HG03521 (cell line): ENCODE data around the gene STK35.

Experiments used
- ATAC-seq: cut with Tn5 transposase; IDR thresholded peaks from one replicate; pipeline ENCODE4 v1.9.1; 2021; ENCODE audit warnings: mild to moderate bottlenecking, moderate library complexity; ENCODE audit not compliant: unreplicated experiment

The STK35 gene

GRCh38 chr20:2132461-2132901 lies 30.9 kb downstream of the STK35 start:
- no peak for ATAC-seq

DNA sequence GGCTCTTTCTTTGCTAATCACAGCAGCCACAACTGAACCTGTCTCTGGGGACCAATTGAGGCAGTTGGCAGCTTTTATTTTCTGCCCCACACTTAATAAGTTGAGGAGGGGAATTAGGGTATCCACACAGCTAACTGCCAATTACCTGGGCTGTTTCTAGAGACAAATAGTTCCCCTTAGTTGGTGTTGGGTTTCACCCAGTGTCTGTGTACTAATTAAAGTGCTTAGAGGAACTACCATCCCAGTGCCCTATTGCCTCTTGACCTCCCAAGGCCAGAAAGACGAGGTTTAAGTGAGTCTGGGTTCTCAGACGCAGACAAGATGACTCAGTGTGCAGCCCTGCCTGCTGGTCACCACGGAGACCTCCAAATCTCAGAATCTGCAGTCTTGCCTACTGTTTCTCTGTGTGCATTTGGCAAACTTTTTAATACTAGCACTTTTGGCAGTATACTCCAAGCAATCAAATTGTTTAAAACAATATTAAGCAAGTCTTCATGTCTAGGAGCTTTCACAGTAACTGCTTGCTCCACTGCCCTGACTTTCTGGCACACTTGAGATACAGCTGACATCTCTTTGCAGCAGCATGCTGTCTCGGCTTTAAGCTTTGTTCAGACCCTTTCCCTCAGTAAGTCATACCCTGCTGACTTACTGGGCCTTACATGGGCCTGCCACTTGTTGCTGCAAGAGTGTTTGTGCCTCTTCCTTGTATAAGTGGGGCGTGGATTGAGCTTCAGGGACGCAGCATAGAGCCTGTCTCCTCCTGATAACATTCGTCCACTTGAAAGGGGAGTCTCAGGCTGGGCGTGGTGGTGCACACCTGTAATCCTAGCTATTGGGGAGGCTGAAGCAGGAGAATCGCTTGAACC lies 31.9 kb downstream of the STK35 start:
- ATAC-seq = no peak

DNA sequence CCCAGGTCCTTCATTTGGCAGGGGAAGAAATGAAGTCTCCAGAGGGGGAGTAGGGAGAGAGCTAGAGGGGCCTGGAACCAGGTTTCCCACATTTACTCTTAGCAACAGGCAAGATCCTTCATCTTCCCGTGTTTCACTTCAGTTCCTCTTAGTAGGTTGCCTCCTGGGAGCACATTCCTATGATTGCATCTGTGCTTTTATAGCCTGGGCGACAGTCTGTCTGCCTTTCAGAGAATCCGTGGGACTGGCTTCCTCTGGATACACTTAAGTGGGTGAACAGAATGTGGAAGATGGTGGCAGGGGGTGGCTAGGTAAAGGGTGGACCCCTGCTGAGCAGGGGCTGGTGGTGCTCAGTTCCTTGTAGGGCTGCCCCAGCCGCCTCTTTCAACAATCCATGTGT lies 33.4 kb downstream of the STK35 start:
- ATAC-seq = no peak

DNA sequence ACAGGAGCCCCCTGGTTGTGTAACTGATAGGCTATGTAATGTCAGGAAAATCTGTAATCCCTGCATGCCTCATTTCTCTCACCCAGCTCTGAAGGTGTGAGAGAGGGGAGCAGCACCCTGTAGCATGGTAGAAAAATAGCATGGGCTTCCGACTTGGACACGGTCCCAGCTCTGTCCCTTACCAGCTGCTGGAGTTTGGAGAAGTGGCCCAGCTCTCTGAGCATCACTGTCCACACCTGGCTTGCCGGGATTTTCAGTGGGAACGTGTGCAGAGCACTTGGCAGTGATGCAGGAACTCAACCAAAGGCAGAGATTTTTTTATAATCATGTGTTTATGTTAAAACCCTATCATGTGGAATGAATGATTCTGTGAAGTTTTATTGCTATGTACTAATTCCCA lies 34.6 kb downstream of the STK35 start:
- ATAC-seq = no peak

DNA sequence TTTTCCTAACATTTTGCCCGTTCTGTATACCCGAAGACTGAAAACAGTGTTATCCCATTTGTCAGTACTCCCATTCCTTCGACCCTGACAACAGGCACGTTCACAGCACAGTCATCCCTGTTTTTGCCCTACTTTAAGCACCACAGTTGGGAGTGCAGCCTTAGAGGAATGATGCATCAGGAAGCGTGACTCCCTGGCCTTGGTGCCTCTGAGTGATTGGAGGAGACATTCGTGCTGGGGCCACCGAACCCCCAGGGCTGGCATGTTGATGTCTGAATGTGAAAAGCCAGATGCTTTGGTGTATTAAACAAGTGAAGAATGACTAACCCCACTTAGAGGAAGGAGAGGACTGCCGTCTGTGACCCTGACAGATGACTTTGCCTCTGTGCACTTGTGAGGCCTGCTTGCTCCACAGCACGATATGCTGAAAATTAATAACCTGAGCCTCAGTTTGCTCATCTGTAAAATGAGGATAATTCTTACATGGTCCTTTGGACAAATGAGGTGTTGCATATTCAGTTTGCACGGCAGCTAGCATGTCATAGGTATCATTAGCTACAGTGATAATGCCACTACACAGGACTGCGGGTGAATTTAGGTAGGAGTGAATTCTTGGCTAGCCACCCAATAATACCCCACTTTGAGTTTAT lies 36.0 kb downstream of the STK35 start:
- ATAC-seq = no peak

- no peak for ATAC-seq
Observed at GRCh38 chr20:2138396-2138795, 36.8 kb downstream of the STK35 start.

- ATAC-seq = no peak
Observed at GRCh38 chr20:2139250-2139649, 37.6 kb downstream of the STK35 start.

DNA sequence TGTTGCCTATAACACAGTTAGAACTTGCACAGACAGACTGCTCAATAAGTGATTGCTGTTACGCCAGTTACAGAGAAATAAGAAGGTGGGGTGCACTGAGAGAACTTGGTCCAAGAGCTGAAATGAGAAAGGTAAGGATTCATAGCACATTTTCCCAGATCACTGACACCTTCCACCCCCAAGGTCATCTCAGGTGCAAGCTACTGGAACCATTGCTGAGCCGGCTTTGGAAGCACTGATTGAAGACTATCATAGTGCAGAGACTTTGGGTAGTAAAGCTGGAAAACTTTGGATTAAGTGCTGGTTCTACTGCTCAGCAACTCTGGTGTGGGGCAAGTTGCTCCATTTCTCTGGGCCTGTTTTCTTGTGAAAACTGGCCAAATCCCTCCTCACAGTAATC lies 38.1 kb downstream of the STK35 start:
- no peak for ATAC-seq

- ATAC-seq = no peak
Observed at GRCh38 chr20:2140561-2140960, 38.9 kb downstream of the STK35 start.

- ATAC-seq = no peak
Observed at GRCh38 chr20:2141600-2142575, 40.3 kb downstream of the STK35 start.

DNA sequence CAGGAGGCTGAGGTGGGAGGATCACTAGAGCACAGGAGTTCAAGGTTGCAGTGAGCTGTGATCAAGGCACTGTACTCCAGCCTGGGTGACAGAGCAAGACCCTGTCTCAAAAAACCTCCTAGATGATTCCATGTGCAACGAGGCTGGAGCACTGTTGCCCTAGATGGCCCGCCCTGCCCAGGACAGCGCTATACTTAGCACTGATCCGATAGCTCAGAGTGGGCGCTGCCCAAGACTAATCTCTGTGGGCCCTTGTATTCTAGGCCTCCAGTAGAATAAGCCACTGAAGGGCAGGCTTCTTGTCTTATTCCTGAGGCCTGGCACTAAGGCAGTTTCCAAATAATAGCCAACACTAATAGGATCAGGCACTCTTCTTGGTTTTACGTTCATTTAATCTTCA lies 41.0 kb downstream of the STK35 start:
- no peak for ATAC-seq

DNA sequence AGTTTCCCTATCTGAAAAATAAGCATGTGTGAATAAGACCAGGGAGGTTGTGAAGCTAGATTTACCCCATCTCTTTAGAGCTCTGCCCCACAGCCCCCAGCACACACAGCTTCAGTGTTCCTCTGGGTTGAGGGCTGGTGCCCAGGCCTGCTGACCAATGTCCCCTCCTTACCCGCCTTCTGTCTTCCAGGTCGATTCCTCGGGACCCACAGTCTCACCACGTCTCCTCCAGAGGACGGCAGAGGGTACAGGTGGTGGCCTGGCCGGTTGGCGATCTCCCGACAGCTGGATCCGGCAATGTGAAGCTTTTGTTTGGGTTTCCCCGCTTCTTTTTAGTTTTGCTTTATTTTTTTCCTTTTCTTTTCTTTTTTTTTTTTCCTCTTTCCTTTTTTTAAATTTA lies 42.0 kb downstream of the STK35 start:
- ATAC-seq = no peak

DNA sequence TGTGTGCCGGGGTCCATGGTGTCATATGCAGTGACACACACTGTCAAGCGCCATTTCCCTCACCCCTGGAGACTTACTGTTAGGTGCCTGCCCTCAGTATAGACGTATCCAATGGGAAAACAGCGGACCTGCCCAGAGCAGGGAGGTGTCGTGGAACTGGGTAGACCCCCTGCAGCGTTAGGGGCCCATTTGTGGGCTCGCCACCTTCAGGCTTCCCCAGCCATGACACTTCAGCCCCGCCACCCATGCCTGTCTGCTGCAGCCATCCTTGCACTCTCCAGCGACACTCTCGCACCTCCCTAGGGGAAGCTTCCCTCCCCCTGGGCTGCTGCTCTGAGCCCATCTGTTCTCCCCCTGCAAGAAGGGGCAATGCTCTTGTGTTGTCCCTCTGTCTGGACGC lies 43.2 kb downstream of the STK35 start:
- ATAC-seq = no peak

GRCh38 chr20:2145376-2145775 lies 43.7 kb downstream of the STK35 start:
- ATAC-seq = no peak

GRCh38 chr20:2146080-2146867 lies 44.6 kb downstream of the STK35 start:
- no peak for ATAC-seq

- ATAC-seq = no peak
Observed at GRCh38 chr20:2149507-2149906, 47.9 kb downstream of the STK35 start.

DNA sequence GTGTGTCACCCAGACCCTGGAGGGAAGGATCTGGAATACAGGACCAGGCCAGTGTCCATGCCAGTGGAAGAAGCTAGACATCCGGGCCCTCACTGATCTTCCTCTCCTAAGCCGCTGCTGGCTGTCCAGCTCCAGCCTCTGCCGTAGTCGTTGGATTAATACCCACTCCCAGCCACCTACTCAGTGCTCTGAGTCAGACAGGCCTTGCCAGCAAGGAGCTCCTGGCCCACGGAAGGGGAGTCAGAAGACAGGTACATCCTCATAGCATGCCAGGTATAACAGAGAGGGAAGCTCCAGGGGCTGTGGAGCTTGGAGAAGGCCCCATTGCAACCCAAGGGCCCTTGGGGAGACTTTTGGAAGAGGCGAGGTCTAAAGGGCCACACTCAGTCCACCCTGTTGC lies 49.0 kb downstream of the STK35 start:
- no peak for ATAC-seq

- ATAC-seq = no peak
Observed at GRCh38 chr20:2151858-2152281, 50.2 kb downstream of the STK35 start.

GRCh38 chr20:2152317-2152716 lies 50.7 kb downstream of the STK35 start:
- no peak for ATAC-seq

DNA sequence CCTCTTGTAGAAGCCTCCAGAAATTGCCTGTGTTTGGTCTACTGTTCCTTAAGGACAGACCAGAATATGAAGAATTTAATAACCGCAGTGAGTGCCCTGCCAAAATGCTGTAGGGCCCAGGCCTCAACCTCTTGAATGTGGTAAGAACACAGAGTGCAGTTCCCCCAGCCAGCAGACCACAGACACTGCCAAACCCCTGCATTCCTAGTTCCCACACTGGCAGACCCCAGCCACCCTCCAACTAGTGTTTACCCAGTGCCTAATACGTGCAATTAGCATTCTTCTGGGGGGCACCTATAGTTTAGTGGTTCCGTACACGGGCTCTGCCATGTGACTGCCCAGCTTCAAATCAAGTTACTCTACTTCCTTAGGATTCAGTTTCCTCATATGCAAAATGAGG lies 51.7 kb downstream of the STK35 start:
- ATAC-seq = no peak
